HG03354 (cell line): ENCODE data around the gene UBA6.
"Not testable (repeated sequence)": the region's sequence is repeated elsewhere in the genome, so short reads cannot be mapped to it uniquely, and the experiment has no call there.

Experiments
- ATAC-seq: cut with Tn5 transposase; IDR thresholded peaks from one replicate; pipeline ENCODE4 v1.9.1; 2021; ENCODE audit warnings: mild to moderate bottlenecking; ENCODE audit not compliant: unreplicated experiment, poor library complexity, severe bottlenecking

Gene UBA6

GRCh38 chr4:67680581-67681222 is 20.3 kb downstream of the UBA6 start:
- ATAC-seq: no peak

- ATAC-seq: no peak
Measured at GRCh38 chr4:67678612-67679011, 22.3 kb downstream of the UBA6 start.

GRCh38 chr4:67674098-67674497 is 26.9 kb downstream of the UBA6 start:
- ATAC-seq: no peak

GRCh38 chr4:67668315-67668714 is 32.6 kb downstream of the UBA6 start:
- ATAC-seq: no peak

GRCh38 chr4:67660418-67660817 is 40.5 kb downstream of the UBA6 start:
- no peak for ATAC-seq

GRCh38 chr4:67659065-67659464 is 41.9 kb downstream of the UBA6 start:
- ATAC-seq: no peak

- no peak for ATAC-seq
Measured at GRCh38 chr4:67658302-67658701, 42.7 kb downstream of the UBA6 start.

GRCh38 chr4:67651536-67651935 is 49.4 kb downstream of the UBA6 start:
- no peak for ATAC-seq

- ATAC-seq: no peak
Measured at GRCh38 chr4:67638136-67638535, 62.8 kb downstream of the UBA6 start.

- ATAC-seq: not testable (repeated sequence)
Measured at GRCh38 chr4:67636978-67637377, 64.0 kb downstream of the UBA6 start.

- ATAC-seq: no peak
Measured at GRCh38 chr4:67635331-67635730, 65.6 kb downstream of the UBA6 start.

- ATAC-seq: no peak
Measured at GRCh38 chr4:67634741-67635140, 66.2 kb downstream of the UBA6 start.

GRCh38 chr4:67632492-67632891 is 68.5 kb downstream of the UBA6 start:
- ATAC-seq: no peak

GRCh38 chr4:67624939-67625338 is 76.0 kb downstream of the UBA6 start:
- no peak for ATAC-seq

GRCh38 chr4:67616478-67616877 is 84.5 kb downstream of the UBA6 start:
- ATAC-seq: no peak

GRCh38 chr4:67615119-67615518 is 85.8 kb downstream of the UBA6 start:
- ATAC-seq: no peak

- no peak for ATAC-seq
Measured at GRCh38 chr4:67614186-67614585, 86.8 kb downstream of the UBA6 start.

- ATAC-seq: no peak
Measured at GRCh38 chr4:67608027-67608426, 92.9 kb downstream of the UBA6 start.

GRCh38 chr4:67604749-67605148 is 96.2 kb downstream of the UBA6 start:
- no peak for ATAC-seq

GRCh38 chr4:67604029-67604381 is 97.0 kb downstream of the UBA6 start:
- ATAC-seq: no peak

- ATAC-seq: no peak
Measured at GRCh38 chr4:67603310-67604028, 97.5 kb downstream of the UBA6 start.

- ATAC-seq: no peak
Measured at GRCh38 chr4:67593741-67594175, 107.2 kb downstream of the UBA6 start.
